Kidney epithelial cell (primary cell): ENCODE measurements around the gene VPS35. TPM values are rescaled to one million over a fixed set of nuclear protein-coding genes. Genes with fewer than 3 reads are reported as not detected.
A peak's percentile ranks its signal among the peaks of the same experiment; 100 is the strongest.

Experiments used
- DNase-seq: peaks from one replicate; pipeline ENCODE4 v3.0.0-alpha.2; 2010; ENCODE audit warnings: low read depth
- H3K27me3 ChIP-seq: 2 replicates; pipeline ENCODE4 v1.6.0; 2011; ENCODE audit warnings: low read length; ENCODE audit not compliant: control insufficient read depth, insufficient read depth
- H3K36me3 ChIP-seq: 2 replicates; pipeline ENCODE4 v1.5.1; 2011; ENCODE audit warnings: low read length; ENCODE audit not compliant: control insufficient read depth, insufficient read depth
- H3K4me3 ChIP-seq: 2 replicates; pipeline ENCODE4 v1.5.1; 2011; ENCODE audit warnings: low read depth, mild to moderate bottlenecking, control low read depth, low read length
- total RNA-seq: library from RNA; depleted of rRNA; stranded (reverse); fragments of >200 nt; gene quantifications from 2 replicates; pipeline ENCODE4 v1.2.3, GENCODE V29; 2015
- TF ChIP-seq, protein P1 (sequence below): IDR thresholded peaks from 2 replicates; pipeline ENCODE4 v1.5.1; 2011; ENCODE audit warnings: mild to moderate bottlenecking, moderate library complexity, low read length, control low read depth, inconsistent platforms; ENCODE audit not compliant: insufficient read depth, poor library complexity, severe bottlenecking

VPS35 gene
- total RNA-seq, 1 donor from 2014 or later = 147 TPM

DNA sequence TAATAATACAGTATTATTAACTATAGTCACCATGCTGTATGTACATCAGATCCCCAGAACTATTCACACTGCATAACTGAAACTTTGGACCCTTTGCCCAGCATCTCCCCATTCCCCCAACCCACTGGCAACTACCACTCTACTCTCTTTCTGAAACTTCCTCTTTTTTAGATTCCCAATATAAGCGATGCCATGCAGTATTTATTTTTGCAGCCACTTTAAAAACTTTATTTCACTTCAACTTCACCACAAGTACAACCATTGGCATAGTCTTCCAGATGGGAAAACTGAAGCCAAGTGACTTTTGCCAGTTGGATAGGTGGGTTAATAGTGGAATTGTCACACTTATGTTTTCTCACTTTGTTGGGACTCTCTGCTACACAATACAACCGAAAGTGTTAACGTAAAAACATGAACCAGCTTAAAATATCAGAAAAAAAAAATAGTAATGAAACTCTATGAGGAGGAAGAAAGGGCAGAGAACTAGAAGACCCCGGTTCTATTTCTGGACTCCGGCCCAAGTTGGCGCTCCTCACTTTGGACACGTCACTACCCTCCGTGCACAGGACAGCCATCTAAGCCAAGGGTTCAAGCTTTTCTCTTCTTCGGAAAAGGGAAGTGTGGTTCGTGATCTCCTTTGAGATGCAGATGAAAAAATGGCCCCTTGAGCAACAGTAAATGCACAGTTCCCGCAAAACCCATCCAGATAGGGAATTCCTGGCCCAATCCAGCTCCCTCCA lies 68.5 kb downstream of the VPS35 start:
- peak overlapping the region; percentile 84 for H3K4me3 ChIP-seq
- no peaks in the 10 kb centered on the region for H3K36me3 ChIP-seq
- TF ChIP-seq, protein P1, sequence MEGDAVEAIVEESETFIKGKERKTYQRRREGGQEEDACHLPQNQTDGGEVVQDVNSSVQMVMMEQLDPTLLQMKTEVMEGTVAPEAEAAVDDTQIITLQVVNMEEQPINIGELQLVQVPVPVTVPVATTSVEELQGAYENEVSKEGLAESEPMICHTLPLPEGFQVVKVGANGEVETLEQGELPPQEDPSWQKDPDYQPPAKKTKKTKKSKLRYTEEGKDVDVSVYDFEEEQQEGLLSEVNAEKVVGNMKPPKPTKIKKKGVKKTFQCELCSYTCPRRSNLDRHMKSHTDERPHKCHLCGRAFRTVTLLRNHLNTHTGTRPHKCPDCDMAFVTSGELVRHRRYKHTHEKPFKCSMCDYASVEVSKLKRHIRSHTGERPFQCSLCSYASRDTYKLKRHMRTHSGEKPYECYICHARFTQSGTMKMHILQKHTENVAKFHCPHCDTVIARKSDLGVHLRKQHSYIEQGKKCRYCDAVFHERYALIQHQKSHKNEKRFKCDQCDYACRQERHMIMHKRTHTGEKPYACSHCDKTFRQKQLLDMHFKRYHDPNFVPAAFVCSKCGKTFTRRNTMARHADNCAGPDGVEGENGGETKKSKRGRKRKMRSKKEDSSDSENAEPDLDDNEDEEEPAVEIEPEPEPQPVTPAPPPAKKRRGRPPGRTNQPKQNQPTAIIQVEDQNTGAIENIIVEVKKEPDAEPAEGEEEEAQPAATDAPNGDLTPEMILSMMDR = no peak
- DNase-seq = no peak
- H3K27me3 ChIP-seq = no peaks in the 10 kb centered on the region

DNA sequence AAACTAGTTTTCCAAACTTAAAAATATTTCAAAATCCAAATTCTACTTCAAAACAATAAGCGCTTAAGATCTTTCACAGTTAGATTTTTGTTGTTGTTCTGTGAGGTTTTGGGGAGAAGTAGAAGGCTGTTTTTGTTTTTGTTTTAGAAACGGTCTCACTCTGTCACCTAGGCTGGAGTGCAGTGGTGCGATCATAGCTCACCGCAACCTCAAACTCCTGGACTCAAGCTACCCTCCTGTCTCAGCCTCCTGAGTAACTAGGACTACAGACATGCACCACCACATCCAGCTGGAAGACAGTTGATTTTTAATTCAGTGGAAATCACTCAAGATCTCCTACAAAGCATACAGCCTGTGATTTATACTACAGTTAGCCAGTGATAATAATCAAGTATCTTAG lies 70.5 kb downstream of the VPS35 start:
- H3K36me3 ChIP-seq = no peaks in the 10 kb centered on the region
- DNase-seq = no peak
- TF ChIP-seq, protein P1 = no peak
- no peak overlapping the region for H3K4me3 ChIP-seq
- no peaks in the 10 kb centered on the region for H3K27me3 ChIP-seq

DNA sequence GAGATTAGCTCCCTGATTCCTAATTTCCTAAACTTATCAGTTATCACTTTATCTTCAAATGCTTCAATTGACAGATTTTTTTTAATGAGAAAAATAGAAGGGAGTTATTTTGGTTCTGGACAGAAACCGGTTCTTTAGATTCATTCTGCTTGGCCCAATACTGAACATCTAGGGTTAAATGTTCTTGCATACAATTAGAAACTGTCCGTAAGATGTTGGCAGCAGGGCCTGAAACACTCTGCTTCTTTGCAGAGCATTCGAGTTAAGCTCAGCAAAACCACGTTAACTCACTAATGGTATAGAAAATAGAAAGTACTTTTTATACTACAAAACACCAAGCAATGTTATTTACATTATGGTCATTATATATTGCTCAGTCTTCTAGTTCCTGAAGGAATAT lies 75.0 kb downstream of the VPS35 start:
- Histone ChIP-seq H3K27me3 (no peaks in the 10 kb centered on the region), H3K4me3 (no peak overlapping the region), H3K36me3 (no peaks in the 10 kb centered on the region)
- TF ChIP-seq, protein P1 = no peak
- no peak for DNase-seq

DNA sequence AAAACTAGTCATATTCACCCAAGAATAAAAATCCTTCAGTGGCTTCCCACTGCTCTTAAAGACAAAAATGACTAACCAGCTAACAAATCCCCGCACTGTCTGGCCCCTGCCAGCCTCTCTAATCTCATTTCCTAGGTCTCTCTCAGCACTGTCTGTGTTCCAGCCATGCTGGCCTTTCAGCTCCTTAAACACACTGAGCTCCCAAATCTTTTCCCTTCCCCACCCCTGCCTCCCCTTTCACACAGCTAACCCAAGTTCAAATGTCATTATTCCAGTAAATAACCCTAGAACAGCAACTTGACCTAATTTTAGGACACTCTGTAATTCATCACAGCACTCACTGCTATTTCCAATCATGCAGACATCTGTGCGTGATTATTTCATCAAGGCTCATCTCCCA lies 75.6 kb downstream of the VPS35 start:
- Histone ChIP-seq H3K4me3 (no peak overlapping the region), H3K36me3 (no peaks in the 10 kb centered on the region), H3K27me3 (no peaks in the 10 kb centered on the region)
- DNase-seq = no peak
- TF ChIP-seq, protein P1 = no peak

DNA sequence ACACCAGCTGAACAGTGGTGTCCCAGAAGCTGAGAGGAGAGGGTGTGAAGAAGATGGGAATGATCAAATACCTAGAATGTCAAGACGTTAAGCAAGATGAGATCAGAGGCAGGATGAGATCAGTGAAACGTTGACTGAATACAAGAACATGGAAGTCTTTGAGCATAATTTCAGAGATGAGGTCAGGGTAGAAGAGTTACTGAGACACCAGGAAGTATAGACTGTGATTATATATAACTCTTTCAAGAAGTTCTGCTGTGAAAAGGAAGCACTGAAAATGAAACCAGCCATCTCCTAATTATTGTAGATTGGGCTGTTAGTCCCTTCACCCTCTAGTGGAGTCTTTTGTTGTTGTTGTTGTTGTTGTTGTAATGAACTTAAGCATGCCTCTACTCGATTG lies 76.9 kb downstream of the VPS35 start:
- TF ChIP-seq, protein P1 = no peak
- Histone ChIP-seq H3K36me3 (no peaks in the 10 kb centered on the region), H3K27me3 (no peaks in the 10 kb centered on the region), H3K4me3 (no peak overlapping the region)
- no peak for DNase-seq

DNA sequence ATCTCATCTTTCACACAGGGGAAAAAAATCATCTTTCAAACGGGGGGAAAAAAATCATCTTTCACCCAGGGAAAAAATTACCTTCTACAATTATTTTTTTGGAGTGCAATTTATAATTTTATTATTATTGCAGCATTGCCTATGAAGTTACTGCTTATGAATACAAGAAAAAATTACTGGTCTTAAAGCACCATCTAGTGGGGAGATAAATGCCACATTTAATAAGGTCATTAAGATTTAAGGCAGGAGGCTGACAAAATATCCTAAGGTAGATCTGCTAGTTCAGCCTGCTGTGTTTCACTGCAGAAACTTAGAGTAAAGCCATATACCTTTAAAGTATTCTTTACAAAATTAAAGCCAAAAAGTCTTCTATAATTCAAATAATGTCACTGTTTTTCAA lies 81.4 kb downstream of the VPS35 start:
- Histone ChIP-seq H3K27me3 (no peaks in the 10 kb centered on the region), H3K4me3 (no peak overlapping the region), H3K36me3 (no peaks in the 10 kb centered on the region)
- peak; percentile 14 for DNase-seq
- TF ChIP-seq, protein P1 = no peak
